DLD1 (cell line): ENCODE results near the gene ECT2L.

Experiments used
- in situ Hi-C: cut with HindIII; loops from 2 replicates; pipeline ENCODE4 v1.10.0; 2017; ENCODE audit warnings: low sequenced_read_pairs

Gene ECT2L

GRCh38 chr6:138857775-138858174, 61.9 kb downstream of the ECT2L start:
- in situ Hi-C loops = no loop called here

- in situ Hi-C loops = no loop called here
These were observed 66.6 kb downstream of the ECT2L start for GRCh38 chr6:138862456-138862855.

GRCh38 chr6:138863321-138863720, 67.4 kb downstream of the ECT2L start:
- in situ Hi-C loops = no loop called here

- in situ Hi-C loops = no loop called here
These were observed 68.5 kb downstream of the ECT2L start for GRCh38 chr6:138864343-138864890.

GRCh38 chr6:138865480-138866109, 69.7 kb downstream of the ECT2L start:
- in situ Hi-C loops = no loop called here

- in situ Hi-C loops = no loop called here
These were observed 72.3 kb downstream of the ECT2L start for GRCh38 chr6:138868181-138868580.

- in situ Hi-C loops = no loop called here
These were observed 73.5 kb downstream of the ECT2L start for GRCh38 chr6:138869398-138869797.

GRCh38 chr6:138873191-138873590, 77.3 kb downstream of the ECT2L start:
- in situ Hi-C loops = no loop called here

GRCh38 chr6:138882369-138883017, 86.6 kb downstream of the ECT2L start:
- in situ Hi-C loops = no loop called here

- in situ Hi-C loops = no loop called here
These were observed 89.4 kb downstream of the ECT2L start for GRCh38 chr6:138885156-138885819.

- in situ Hi-C loops = no loop called here
These were observed 95.5 kb downstream of the ECT2L start for GRCh38 chr6:138891255-138891986.

- in situ Hi-C loops = no loop called here
These were observed 100.3 kb downstream of the ECT2L start for GRCh38 chr6:138896104-138896756.

GRCh38 chr6:138897031-138897430, 101.1 kb downstream of the ECT2L start:
- in situ Hi-C loops = no loop called here

- in situ Hi-C loops = no loop called here
These were observed 111.3 kb downstream of the ECT2L start for GRCh38 chr6:138907167-138907566.

- in situ Hi-C loops = no loop called here
These were observed 113.6 kb downstream of the ECT2L start for GRCh38 chr6:138909511-138909910.

- in situ Hi-C loops = no loop called here
These were observed 114.1 kb downstream of the ECT2L start for GRCh38 chr6:138909975-138910374.

- in situ Hi-C loops = no loop called here
These were observed 116.4 kb downstream of the ECT2L start for GRCh38 chr6:138912308-138912707.

GRCh38 chr6:138914701-138915100, 118.8 kb downstream of the ECT2L start:
- in situ Hi-C loops = no loop called here

- in situ Hi-C loops = no loop called here
These were observed 125.0 kb downstream of the ECT2L start for GRCh38 chr6:138920906-138921305.

GRCh38 chr6:138923561-138923960, 127.7 kb downstream of the ECT2L start:
- in situ Hi-C loops = no loop called here

- in situ Hi-C loops = no loop called here
These were observed 129.9 kb downstream of the ECT2L start for GRCh38 chr6:138925806-138926205.
